DMS53 (cell line): ENCODE measurements around the gene UXS1.
A peak's percentile ranks its signal among the peaks of the same experiment; 100 is the strongest.

Experiments
- DNase-seq: peaks from one replicate; lab custom pipeline; 2025; lab: John Stamatoyannopoulos, UW

UXS1 gene

DNA sequence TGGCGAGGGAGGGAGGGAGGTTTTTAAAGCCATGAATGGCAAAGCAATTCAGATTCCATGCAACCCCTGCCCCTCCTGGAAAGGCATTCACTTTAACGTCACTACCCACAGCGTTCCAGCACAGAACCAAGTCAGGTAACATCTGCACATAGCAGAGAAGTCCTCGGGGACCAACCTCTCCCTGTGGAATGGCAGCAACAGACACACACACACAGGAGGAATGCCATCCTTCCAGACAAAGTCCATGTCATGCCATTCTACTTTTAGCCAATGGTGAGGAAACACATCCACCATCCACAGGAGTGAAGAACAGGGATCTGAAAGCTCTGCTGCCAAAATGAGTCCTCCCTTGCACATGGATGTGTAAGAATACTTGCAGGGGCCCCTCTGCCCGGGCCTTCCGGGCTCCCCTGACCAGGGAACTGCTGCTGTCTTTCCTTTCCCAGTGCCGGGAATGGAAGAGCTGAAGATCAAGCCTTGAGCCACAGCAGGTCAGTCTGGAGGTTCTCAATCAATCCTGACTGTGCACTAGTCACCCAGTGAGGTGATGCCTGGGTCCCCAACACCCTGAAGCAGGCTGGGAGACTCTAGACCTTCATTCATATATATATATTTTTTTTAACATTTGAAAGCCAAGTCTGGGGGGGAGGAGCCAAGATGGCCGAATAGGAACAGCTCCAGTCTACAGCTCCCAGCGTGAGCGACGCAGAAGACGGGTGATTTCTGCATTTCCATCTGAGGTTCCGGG lies 63.7 kb downstream of the UXS1 start:
- DNase-seq = peak; percentile 68

DNA sequence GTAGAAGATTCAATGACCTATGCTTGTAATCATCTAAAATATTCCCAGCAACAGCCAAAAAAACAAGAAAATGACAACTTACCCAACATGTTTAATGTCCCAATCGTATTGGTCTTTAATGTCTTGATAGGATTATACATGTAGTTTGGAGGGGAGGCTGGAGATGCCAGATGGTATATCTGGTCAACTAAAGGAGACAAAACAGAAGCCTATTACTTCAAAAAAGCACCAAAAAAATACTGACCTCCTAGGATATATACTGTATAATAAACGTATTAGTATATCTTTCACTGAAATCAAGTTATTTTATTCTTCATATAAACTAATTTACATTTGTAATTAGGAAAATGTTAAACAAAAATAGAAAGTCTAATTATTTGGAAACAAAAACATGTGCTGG lies 64.5 kb downstream of the UXS1 start:
- no peak for DNase-seq

DNA sequence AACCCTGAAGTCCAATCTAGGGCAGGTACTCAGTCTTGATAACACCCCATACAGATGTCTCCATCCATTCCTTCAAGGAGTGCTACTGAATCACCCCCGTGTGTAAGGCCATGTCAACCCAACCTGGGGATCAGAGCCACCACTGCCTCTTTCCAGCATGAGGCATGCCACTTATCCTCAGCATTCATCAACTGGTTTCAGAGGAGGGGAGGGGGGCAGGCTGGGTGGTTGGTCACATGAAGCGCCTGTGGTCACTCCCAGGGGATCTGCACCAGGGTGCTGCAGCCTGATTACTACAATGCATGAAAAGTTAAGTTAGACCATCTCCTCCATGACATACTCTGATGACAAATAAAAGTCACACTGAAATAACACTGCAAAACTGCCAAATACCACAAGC lies 65.0 kb downstream of the UXS1 start:
- DNase-seq = no peak

DNA sequence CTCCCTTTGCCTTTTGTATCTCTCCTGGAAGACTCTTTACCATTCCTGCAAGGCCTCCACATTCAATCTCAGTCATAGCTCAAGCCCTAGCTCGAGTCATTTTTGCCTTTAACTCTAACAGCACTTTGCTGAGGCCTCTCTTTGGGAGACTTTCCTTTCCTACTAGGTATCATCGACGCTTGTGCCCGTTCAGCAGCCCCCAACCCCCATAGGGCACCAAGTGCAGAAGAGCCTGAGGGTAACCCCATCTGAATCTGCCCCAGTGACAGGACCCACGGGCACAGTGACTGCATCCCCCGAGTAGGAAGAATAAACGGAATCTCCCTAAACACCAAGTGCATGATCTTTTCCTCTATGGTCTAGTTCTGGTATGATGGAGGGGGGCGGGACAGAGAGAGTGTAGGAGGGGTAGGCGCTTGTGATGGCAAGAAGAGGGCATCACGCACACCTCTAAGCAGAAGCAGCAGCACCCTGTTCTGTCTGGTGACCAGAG lies 66.3 kb downstream of the UXS1 start:
- no peak for DNase-seq

DNA sequence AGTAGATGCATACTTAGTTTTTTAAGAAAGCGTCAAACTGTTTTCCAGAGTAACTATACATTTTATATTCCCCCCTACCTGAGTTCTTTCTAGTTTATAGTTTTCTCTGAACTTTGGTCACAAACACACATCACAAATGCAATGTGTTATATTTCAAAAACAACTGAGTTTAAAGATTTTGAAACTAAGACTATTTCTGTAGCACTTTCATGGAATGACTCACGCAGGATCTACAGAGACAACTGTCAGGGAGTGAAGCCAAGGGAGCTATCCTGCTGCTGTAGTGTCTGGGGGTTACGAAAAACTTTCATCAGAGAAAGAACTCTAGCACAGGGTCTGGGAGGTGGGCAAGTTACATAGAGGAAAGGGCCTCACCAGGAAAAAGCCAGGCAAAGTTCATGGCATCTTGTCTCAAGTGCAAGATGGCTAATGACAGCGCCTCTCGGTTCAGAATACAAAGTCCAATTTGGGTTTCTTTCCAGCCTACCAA lies 66.8 kb downstream of the UXS1 start:
- DNase-seq = no peak

DNA sequence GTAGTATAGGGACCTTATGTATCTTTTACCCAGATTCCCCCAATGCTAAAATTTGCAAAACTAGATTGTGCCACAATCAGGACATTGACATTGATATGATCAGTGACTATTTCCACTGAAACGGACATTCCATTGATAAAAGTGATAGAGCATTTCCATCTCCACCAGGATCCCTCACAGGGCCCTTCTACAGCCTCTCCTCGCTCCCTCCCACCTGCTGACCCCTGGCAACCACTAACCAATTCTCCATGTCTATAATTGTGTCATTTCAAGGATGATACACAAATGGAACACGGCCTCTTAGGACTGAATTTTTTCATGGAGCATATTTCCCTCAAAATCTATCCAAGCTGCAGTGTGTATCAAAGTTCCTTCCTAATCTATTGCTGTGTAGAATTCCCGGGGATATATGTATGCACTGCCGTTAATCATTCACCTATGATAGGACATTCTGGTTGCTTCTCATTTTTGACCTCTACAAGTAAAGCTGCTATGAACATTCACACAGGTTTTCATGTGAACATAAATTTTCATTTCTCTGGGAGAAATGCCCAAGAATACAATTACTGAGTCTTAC lies 67.3 kb downstream of the UXS1 start:
- no peak for DNase-seq

DNA sequence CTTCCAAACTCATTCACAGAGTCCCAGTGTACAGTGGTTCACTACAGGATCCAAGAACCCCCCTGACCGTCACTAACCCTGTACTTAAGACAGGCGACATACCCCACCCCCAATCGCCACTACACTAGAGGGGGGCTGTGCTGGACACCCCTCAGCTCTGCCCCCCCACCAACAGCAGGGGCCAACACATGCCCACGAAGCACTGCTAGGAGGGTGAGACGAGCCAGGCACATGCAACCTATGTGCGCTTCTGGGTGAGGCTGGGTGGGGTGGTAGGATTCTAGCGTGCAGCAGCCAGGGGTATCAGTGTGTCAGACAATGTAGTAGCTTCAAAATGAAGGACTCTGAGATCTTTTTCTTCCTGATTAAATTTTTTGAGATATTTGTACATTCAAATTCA lies 67.8 kb downstream of the UXS1 start:
- DNase-seq = no peak

DNA sequence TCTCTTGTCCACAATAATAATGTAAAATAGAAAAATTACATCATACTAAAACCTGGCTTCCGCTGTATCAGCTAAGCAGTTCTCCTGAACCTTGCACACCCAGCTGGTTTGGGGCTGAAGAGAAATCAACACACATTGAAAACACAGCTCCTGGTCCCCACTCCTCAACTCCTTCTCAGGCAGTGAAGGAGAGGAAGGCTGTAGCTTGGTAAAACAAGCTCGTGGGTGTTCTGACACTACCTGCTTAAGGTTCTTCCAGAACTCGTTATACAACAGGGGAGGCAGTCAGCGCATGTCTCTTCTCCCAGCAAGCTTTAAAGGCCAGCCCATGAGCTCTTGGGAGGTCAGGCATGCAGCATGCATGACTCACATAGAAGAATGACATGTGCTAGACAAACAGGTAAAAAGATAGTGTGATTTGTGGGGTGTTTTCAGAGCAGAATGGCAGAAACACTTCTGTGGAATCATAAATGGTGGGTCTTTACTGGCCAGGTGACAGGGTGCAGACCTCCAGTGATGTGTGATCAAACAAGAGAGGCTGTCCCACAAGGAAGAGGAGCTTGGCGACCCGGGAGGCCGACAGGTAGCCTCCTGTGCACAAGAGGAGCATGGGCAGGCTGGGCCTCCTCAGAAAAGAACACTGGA lies 69.1 kb downstream of the UXS1 start:
- peak; percentile 75 for DNase-seq

DNA sequence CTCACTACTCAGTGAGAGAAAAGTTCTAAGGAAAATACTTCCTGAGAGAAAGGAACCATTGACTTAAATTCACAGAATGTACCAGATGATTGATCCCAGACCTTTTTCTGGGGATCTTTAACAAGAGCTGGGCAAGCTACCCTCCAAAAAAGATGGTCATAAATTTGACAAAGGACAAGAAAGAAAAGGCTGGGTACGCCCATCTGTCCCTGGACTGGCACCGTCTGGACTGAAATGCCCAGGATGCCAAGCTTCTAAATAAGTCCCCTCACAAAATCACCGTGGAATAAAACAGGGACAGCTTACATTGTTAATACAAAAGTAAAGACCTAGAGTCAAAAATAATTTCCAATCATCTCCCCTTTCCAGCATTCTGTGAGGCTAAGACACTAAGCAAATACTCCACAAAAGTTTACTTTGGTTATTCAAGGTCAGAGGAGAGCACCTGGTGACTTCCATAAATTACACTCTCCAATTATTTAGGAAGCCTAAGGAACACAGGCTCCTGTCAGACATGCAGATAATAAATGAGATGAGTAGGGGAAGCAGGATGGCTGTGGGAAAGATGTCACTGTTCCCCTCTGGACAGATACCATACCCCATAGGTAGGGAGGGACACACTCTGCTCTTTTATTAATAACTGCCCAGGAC lies 69.9 kb downstream of the UXS1 start:
- peak; percentile 23 for DNase-seq

DNA sequence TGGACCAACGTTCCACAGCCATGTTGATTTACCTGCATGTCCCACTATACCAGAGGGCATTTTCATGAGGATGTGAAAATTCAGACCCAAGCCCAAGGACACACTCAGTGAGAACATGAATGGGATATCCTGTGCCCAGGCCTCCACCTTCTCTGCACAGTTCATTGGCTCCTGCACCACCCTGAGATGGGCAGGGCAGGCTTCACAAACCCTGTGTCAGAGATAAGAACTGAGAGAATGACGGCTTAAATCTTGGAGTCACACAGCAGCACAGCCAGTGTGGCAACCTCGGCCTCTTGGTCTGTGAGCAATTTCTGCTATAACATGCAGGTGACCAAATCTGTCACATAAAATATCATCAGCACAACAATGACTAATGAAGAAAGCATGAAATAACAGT lies 71.9 kb downstream of the UXS1 start:
- no peak for DNase-seq

DNA sequence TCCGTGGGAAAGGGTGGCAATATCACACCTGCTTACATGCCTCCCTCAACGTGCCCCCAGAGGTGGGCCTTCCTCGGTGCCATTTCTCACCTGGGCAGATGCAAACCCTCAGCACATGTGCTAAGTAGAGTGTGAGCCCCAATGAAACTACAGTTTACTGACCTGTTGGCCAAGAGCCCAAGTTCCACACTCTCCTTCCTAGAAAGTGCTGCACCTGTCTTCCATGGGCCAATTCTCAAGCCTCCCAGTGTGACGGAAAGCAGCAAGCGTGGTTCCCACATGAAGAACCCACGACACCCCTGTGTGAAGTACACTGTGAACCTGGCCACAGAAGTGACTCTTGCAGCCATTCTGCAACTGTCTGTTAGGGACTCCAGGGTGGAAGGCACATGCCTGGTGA lies 73.7 kb downstream of the UXS1 start:
- DNase-seq = no peak

DNA sequence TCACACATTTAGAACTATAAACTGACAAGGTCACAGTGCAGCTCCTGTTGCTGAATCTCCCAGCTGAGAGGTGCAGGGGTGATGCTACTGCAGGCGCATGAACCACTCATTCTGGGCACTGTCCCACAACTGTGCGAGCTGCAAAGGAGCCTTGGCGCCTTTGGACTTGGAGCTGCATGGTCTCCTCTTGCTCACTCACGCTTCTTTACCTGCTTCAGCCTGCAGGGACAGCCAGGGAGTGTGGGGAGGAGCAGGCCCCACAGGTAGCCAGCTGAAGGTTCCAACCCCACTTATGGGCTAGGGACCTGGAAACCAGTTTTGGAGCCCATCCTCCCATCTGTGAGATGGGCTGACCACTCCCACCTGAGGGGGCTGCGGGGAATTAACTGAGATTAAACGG lies 75.0 kb downstream of the UXS1 start:
- DNase-seq = no peak

DNA sequence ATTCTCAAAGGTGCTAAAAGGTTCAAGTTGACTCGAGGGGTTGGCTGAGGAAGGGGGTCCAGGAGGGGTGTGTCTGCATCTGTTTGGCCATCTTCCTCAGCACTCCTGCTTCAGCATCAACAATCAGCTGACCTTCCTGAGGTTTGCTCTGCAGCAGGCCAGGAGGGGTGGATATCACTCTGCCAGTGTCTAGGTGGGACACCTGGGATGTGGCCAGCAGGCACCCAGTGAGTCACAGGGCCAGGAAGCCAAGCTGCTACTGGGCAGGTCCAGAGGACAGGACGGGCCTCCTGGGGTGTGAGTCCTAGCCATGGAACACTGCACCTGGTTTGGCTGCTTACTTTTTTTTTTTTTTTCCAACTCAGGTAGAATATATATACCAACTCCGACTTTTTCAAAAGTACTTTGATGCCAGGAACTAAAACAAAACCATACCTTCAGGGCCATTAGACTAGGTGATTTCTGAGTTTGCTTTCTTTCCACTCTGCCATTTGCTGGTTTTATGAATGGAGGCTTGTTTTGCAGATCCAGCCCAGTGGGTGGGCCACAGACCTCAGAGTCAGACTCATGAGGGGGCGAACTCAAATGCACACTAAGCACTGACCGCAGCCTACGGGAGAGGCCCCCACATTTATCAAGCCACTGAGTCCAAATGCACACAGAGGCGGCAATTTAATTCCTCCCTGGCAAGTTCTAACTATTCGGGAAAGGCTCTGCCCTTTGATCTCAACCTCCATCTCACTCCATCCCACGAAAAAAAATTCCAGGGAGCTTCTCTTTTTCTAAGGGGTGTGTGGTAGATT lies 76.0 kb downstream of the UXS1 start:
- no peak for DNase-seq

DNA sequence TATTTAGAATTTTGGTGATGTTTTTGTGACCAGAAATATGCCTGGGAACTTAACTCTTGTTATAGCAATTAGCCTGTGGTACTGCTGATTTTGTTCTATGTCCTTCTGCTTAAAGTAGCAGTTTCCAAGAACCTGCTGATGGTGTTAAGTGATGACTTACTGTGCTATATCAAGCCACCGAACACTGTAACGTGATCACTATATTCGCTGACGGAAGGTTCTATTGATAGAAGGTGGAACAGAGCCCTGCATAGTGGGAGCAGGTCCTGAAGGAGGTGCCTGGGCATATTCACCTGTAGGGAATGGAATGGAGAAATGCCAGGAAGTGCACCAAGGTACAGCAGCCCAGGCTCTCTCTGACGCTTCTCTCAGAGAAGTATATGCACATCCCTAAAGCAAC lies 76.8 kb downstream of the UXS1 start:
- no peak for DNase-seq

DNA sequence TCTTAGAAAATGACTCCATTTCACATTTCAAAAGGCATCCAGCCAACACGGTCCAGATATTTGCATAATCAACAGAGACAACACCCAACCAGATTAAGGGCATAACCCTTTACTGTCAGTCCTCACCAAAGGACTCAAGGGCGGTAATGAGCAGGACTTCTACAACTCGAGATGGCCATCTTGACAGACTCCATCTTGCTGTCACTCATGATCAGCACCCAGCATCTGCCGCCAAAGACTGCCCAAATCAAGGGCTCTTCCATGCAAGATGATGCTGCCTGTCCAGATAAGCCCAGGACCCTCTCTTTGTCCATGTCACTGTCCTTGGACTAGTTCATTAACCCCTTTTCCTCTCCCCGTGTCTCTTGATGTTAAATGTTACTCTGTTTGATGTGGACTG lies 77.9 kb downstream of the UXS1 start:
- no peak for DNase-seq

DNA sequence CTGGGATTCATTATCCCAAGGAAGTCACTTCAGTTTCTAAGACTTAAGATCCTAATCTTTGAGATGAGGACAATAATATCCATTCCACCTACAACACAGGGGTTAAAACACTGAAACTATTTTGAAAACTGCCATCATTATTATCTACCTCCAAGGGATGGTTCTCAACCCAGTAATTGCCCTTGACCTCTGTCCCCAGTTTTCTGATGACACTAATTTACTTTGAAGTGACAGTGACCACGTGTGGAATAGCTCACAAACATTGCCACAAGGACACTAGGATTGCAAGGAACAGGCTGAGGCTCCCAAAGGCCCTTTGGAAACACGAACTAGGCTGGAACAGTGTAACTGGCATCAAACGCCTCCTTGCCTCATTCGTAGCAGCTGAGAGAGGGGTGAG lies 78.4 kb downstream of the UXS1 start:
- no peak for DNase-seq

DNA sequence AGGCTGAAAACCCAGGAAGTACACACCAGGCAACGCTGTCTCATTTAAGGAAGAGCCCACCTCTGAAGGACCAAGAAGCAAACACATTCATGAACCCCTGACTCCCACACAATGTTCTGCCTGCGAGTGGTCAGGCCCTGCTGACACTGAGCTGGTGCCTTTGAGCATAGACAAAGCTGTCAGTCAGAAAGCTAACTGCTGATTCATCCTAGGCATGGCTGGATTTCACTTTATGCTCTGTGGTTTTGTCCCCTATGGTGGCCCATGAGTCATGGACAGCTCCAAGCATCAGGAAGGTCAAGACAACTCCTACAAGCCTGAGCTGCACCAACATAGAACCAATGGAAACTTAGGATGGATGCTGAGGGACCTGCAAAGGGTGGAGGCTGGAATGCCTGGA lies 78.9 kb downstream of the UXS1 start:
- peak; percentile 80 for DNase-seq

DNA sequence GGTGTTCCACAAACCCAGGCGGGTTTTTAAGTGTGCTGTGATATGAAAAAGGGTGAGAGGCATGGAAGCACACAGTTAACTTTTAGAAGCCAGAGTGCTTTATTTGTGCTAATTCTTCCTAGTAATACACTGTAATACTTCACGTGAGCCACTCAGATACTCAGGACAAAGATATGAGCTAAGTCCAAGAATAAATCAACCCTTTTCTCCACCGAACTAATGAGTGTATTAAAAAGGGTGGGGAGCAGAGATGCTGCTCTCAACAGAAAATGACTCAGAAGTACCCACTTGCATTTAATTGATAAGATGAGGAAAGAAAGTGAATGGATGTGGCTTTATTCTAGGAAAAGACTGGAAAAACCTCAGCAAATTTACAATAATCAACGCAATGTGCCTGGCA lies 79.9 kb downstream of the UXS1 start:
- no peak for DNase-seq

DNA sequence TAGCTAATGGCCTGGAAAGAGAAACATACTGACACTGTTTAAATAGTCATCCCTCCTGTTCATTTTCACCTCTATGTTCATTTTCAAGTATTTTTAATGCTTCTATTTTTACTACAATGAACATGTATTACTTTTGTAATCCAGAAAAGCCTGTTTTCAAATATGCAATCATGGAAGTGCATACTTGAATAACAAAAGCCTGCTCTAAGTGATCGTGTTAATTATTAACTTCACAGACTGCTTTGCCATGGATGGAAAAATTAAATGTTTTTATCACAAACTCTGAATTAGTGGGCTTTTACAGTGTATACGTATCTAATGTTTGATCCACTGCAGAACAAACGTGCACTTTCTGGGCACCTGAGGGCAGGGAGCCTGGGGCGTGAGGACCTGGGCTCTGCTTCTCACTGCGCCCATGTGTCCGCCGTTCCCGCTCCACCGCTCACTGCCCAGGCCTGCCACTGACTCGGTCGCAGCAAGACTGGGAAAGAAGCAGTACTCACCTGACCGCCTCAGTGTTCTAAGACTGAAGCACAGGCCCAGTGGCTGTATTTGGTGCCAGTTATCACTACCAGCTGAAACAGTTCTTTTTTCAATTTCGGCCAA lies 80.6 kb downstream of the UXS1 start:
- DNase-seq = peak; percentile 94

DNA sequence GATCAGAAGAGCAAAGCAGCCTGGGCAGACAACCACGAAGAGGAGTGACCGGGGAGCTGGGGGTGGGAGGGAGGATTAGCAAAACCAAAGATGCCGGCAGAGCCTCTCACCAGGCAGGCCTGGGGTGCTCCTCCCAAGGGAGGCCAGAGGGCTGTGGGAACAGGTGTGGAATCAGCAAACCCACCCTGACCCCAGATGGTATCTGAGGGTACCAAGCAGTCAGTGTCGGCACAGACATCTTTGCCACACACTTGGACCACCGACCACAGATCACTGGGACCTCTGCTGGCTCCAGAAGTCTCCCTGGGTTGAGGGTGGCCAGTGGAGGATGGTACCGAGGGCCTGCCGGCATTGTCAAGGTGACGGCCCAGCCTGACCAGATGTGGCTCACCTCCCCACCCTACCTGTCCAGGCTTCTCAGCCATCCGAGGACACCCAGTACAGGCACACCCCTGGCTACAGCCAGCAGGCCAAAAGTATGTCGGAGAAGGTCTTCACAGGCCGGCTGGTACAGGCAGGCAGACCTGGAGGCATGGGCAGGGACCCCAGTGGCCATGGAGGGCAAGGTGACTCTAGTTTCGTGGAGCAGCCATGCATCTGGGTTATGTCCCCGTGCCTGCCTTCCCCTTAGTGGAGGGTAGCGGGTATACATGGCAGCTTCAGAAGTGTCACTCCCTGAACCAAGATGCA lies 82.1 kb downstream of the UXS1 start:
- DNase-seq = no peak
